Measurements from ENCODE around the gene RPL22L1.
A peak's percentile ranks its signal among the peaks of the same experiment; 100 is the strongest.
"Not testable (repeated sequence)": the region's sequence is repeated elsewhere in the genome, so short reads cannot be mapped to it uniquely, and the experiment has no call there.

RPL22L1 gene

GRCh38 chr3:170897199-170897598, 27.2 kb upstream of the RPL22L1 start:
- not testable (repeated sequence) for ATAC-seq, DNase-seq, H3K27ac Mint-ChIP-seq, H3K27me3 Mint-ChIP-seq, H3K4me1 Mint-ChIP-seq, H3K4me3 Mint-ChIP-seq, H3K9me3 Mint-ChIP-seq
- peaks cover 35% of the 10 kb centered on the region for H3K36me3 Mint-ChIP-seq (ENCODE audit: low read depth)

- ATAC-seq: no peak
- Mint-ChIP-seq H3K9me3 (peaks cover 6% of the 10 kb centered on the region), H3K27ac (no peak overlapping the region), H3K4me3 (no peak overlapping the region), H3K27me3 (no peaks in the 10 kb centered on the region), H3K36me3 (ENCODE audit: low read depth) (peaks cover 32% of the 10 kb centered on the region), H3K4me1 (no peaks in the 10 kb centered on the region)
- no peak for DNase-seq
Measured at GRCh38 chr3:170896781-170897180, 26.8 kb upstream of the RPL22L1 start.

GRCh38 chr3:170896333-170896732, 26.3 kb upstream of the RPL22L1 start:
- H3K4me1 Mint-ChIP-seq, H3K9me3 Mint-ChIP-seq, H3K27me3 Mint-ChIP-seq, DNase-seq, H3K27ac Mint-ChIP-seq, ATAC-seq, H3K4me3 Mint-ChIP-seq: not testable (repeated sequence)
- H3K36me3 Mint-ChIP-seq (ENCODE audit: low read depth): peaks cover 32% of the 10 kb centered on the region

DNA sequence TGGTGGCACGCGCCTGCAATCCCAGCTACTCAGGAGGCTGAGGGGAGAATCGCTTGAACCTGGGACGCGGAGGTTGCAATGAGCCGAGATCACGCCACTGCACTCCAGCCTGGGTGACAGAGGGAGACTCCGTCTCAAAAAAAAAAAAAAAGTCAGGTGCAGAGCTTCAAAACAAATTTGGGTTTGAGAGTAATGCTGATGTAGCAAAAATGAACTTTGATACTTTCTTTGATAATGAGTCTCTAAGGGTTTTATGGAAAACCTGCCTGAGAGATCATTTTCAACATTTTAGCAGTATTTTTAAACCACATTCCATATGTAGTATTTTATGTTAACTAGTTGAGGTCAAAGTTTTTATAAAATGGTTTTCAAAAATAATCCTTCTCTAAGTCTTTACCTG, 23.9 kb upstream of the RPL22L1 start:
- H3K4me3 Mint-ChIP-seq: no peak overlapping the region
- DNase-seq: no peak
- H3K27ac Mint-ChIP-seq: no peak overlapping the region
- H3K27me3 Mint-ChIP-seq: no peaks in the 10 kb centered on the region
- H3K36me3 Mint-ChIP-seq (ENCODE audit: low read depth): peaks cover 29% of the 10 kb centered on the region
- no peak for ATAC-seq
- H3K9me3 Mint-ChIP-seq: peaks cover 6% of the 10 kb centered on the region
- no peaks in the 10 kb centered on the region for H3K4me1 Mint-ChIP-seq

GRCh38 chr3:170889630-170890029, 19.6 kb upstream of the RPL22L1 start:
- no peak for ATAC-seq
- Mint-ChIP-seq H3K27me3 (no peaks in the 10 kb centered on the region), H3K4me1 (no peaks in the 10 kb centered on the region), H3K4me3 (no peak overlapping the region), H3K27ac (no peak overlapping the region), H3K36me3 (ENCODE audit: low read depth) (peaks cover 9% of the 10 kb centered on the region), H3K9me3 (peaks cover under 1% of the 10 kb centered on the region)
- no peak for DNase-seq

DNA sequence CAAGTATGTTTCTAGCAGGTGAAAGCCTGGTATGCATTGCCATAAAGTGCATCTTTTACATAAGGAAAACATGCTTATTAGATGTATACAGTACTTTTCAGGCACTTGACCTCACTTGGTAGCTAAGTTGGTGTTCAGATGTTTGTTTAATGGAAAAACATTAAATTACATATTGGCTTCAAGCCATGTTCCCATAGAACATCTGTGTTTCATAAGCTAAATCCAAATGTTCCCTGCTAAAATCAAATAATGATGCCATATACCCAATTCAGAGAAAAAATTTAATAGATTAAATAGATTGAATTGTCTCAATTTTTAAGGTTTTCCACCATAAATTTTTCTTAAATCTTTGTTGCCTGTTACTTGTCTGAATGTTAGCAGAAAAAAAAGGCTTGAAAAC, 19.1 kb upstream of the RPL22L1 start:
- peaks cover 8% of the 10 kb centered on the region for H3K36me3 Mint-ChIP-seq (ENCODE audit: low read depth)
- DNase-seq (no peak), ATAC-seq (no peak)
- no peaks in the 10 kb centered on the region for H3K27me3 Mint-ChIP-seq
- no peaks in the 10 kb centered on the region for H3K4me1 Mint-ChIP-seq
- peaks cover 3% of the 10 kb centered on the region for H3K9me3 Mint-ChIP-seq
- no peak overlapping the region for H3K27ac Mint-ChIP-seq
- H3K4me3 Mint-ChIP-seq: no peak overlapping the region

DNA sequence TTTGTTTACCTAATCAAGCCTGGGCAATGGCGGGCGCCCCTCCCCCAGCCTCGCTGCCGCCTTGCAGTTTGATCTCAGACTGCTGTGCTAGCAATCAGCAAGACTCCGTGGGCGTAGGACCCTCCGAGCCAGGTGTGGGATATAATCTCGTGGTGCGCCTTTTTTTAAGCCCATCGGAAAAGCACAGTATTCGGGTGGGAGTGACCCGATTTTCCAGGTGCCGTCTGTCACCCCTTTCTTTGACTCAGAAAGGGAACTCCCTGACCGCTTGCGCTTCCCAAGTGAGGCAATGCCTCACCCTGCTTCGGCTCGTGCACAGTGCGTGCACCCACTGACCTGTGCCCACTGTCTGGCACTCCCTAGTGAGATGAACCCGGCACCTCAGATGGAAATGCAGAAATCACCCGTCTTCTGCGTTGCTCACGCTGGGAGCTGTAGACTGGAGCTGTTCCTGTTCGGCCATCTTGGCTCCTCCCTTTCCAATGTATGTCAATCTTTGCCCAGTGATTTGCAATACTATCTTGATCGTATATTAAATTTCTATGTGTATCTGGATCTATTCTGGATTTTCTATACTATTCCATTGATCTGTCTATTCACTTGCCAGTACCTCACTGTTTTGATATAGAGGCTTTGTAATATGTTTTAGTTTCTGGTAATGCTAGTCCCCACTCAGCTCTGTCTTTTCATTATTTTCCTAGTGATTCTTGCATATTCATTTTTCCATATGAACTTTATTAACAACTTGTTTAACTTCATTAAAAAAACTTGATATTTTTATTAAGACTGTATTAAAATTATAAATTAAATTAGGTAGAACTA, 14.3 kb upstream of the RPL22L1 start:
- not testable (repeated sequence) for ATAC-seq; H3K9me3 Mint-ChIP-seq; H3K36me3 Mint-ChIP-seq (ENCODE audit: low read depth); H3K27ac Mint-ChIP-seq; H3K4me1 Mint-ChIP-seq; H3K27me3 Mint-ChIP-seq; H3K4me3 Mint-ChIP-seq; DNase-seq

DNA sequence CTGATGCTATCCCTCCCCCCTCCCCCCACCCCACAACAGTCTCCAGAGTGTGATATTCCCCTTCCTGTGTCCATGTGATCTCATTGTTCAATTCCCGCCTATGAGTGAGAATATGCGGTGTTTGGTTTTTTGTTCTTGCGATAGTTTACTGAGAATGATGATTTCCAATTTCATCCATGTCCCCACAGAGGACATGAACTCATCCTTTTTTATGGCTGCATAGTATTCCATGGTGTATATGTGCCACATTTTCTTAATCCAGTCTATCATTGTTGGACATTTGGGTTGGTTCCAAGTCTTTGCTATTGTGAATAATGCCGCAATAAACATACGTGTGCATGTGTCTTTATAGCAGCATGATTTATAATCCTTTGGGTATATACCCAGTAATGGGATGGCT, 8.7 kb upstream of the RPL22L1 start:
- DNase-seq; H3K4me3 Mint-ChIP-seq; H3K4me1 Mint-ChIP-seq; H3K9me3 Mint-ChIP-seq; ATAC-seq; H3K27ac Mint-ChIP-seq; H3K36me3 Mint-ChIP-seq (ENCODE audit: low read depth); H3K27me3 Mint-ChIP-seq: not testable (repeated sequence)

DNA sequence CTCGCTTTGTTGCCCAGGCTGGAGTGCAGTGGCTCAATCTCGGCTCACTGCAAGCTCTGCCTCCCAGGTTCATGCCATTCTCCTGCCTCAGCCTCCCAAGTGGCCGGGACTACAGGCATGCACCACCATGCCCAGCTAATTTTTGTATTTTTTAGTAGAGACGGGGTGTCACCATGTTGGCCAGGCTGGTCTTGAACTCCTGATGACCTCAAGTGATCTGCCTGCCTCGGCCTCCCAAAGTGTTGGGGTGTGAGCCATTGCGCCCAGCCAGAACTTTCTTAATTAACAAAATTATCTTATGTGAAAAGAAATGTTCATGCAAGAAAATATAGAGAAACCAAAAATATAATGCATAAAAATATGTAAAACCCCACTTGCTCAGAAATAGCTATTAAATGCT, 7.3 kb upstream of the RPL22L1 start:
- H3K9me3 Mint-ChIP-seq; H3K4me3 Mint-ChIP-seq; DNase-seq; H3K36me3 Mint-ChIP-seq (ENCODE audit: low read depth); H3K4me1 Mint-ChIP-seq; H3K27ac Mint-ChIP-seq; ATAC-seq; H3K27me3 Mint-ChIP-seq: not testable (repeated sequence)

GRCh38 chr3:170876537-170876936, 6.5 kb upstream of the RPL22L1 start:
- Mint-ChIP-seq H3K36me3 (ENCODE audit: low read depth) (no peaks in the 10 kb centered on the region), H3K4me3 (no peak overlapping the region), H3K27ac (no peak overlapping the region), H3K9me3 (no peaks in the 10 kb centered on the region), H3K27me3 (no peaks in the 10 kb centered on the region), H3K4me1 (no peaks in the 10 kb centered on the region)
- DNase-seq (no peak), ATAC-seq (no peak)

GRCh38 chr3:170869239-170869590, 780 bp downstream of the RPL22L1 start:
- peaks cover 49% of the 10 kb centered on the region for H3K36me3 Mint-ChIP-seq (ENCODE audit: low read depth)
- peak overlapping the region; percentile 96 for H3K4me3 Mint-ChIP-seq
- H3K4me1 Mint-ChIP-seq: peaks cover 28% of the 10 kb centered on the region
- DNase-seq (no peak), ATAC-seq (no peak)
- H3K27ac Mint-ChIP-seq: peak overlapping the region; percentile 99
- H3K9me3 Mint-ChIP-seq: no peaks in the 10 kb centered on the region
- no peaks in the 10 kb centered on the region for H3K27me3 Mint-ChIP-seq

DNA sequence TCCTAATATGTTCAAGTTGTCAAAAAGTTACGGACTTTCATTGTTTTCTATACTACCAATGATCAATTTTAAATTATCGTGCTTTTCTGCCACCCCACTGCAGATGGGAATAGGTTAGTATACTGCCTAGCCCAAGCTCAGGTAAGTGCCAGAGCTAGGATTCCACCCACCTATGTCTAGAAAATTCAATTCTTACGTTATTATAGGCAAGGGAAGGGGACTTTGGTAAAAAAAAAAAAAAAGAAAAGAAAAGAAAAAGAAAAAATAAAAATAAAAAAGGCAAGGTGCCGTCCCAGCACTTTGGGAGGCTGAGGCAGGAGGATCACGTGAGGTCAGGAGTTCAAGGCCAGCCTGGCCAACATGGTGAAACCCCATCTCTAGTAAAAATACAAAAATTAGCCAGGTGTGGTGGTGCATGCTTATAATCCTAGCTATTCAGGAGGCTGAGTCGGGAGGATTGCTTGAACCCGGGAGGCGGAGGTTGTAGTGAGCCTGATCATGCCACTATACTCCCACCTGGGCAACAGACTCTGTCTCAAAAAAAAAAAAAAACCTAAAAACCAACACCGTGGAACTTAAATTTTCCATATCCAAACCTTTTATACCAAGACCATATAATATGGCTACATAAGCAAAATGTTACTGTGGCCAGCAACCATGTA, 1.3 kb downstream of the RPL22L1 start:
- Mint-ChIP-seq H3K4me3 (peak overlapping the region; percentile 96), H3K4me1 (peaks cover 28% of the 10 kb centered on the region), H3K36me3 (ENCODE audit: low read depth) (peaks cover 49% of the 10 kb centered on the region), H3K9me3 (no peaks in the 10 kb centered on the region), H3K27ac (peak overlapping the region; percentile 99), H3K27me3 (no peaks in the 10 kb centered on the region)
- peak; percentile 20 for DNase-seq
- no peak for ATAC-seq

GRCh38 chr3:170867143-170867937, 2.7 kb downstream of the RPL22L1 start:
- Mint-ChIP-seq H3K36me3 (ENCODE audit: low read depth) (peaks cover 49% of the 10 kb centered on the region), H3K4me3 (peak overlapping the region; percentile 96), H3K27me3 (no peaks in the 10 kb centered on the region), H3K9me3 (no peaks in the 10 kb centered on the region), H3K4me1 (peaks cover 28% of the 10 kb centered on the region), H3K27ac (peak overlapping the region; percentile 99)
- DNase-seq (no peak), ATAC-seq (no peak)

DNA sequence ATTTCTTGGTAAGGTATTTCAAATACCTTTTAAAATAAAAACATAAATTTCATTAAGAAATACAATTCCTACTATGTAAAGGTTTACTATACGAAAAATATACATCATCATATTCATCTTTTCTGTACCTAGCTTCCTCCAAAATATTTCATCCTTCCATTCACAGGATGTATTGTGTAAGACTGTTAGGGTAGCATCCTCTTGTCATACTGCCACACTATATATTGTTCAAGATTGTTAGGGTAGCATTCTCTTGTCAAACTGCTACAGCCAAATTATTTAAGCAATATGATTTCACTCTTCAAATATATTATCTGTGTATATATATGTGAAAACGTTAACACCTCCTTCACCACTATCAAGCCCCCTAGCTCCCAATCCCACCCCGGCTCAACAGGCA, 3.5 kb downstream of the RPL22L1 start:
- Mint-ChIP-seq H3K4me3 (peak overlapping the region; percentile 96), H3K36me3 (ENCODE audit: low read depth) (peaks cover 49% of the 10 kb centered on the region), H3K9me3 (no peaks in the 10 kb centered on the region), H3K4me1 (peaks cover 28% of the 10 kb centered on the region), H3K27me3 (no peaks in the 10 kb centered on the region), H3K27ac (peak overlapping the region; percentile 99)
- no peak for ATAC-seq
- DNase-seq: no peak
